Measurements from ENCODE around the gene GOLGA3. TPM values are rescaled to one million over a fixed set of nuclear protein-coding genes. Genes with fewer than 3 reads are reported as not detected.

Gene GOLGA3
- total and polyA plus RNA-seq, 3 donors from 2014 or later = 30.4 to 95.2 (median 72.3) TPM

- no peak for DNase-seq
- no peaks in the 10 kb centered on the region for H3K4me1 ChIP-seq
- TF ChIP-seq POLR2A (IDR thresholded peaks at IDR 0.05) = no peak
- TF ChIP-seq, protein P1, sequence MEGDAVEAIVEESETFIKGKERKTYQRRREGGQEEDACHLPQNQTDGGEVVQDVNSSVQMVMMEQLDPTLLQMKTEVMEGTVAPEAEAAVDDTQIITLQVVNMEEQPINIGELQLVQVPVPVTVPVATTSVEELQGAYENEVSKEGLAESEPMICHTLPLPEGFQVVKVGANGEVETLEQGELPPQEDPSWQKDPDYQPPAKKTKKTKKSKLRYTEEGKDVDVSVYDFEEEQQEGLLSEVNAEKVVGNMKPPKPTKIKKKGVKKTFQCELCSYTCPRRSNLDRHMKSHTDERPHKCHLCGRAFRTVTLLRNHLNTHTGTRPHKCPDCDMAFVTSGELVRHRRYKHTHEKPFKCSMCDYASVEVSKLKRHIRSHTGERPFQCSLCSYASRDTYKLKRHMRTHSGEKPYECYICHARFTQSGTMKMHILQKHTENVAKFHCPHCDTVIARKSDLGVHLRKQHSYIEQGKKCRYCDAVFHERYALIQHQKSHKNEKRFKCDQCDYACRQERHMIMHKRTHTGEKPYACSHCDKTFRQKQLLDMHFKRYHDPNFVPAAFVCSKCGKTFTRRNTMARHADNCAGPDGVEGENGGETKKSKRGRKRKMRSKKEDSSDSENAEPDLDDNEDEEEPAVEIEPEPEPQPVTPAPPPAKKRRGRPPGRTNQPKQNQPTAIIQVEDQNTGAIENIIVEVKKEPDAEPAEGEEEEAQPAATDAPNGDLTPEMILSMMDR (IDR thresholded peaks at IDR 0.05) = no peak
- no peaks in the 10 kb centered on the region for H3K36me3 ChIP-seq (ENCODE audit: low read depth, missing control alignments)
- intact Hi-C loops (cut with DNase I; ENCODE audit: low total_unique reads) = no loop called here
- 92% methylated on average over 12 of the region's 12 CpGs for WGBS, 2 donors
- no peaks in the 10 kb centered on the region for H3K9me3 ChIP-seq
- no peaks in the 10 kb centered on the region for H3K27me3 ChIP-seq
- no peak overlapping the region for H3K27ac ChIP-seq
- no peak overlapping the region for H3K4me3 ChIP-seq
These were observed 92.3 kb downstream of the GOLGA3 start for GRCh38 chr12:132736378-132736777.

- TF ChIP-seq, protein P1 (IDR thresholded peaks at IDR 0.05) = no peak
- no peak for TF ChIP-seq POLR2A (IDR thresholded peaks at IDR 0.05)
- Histone ChIP-seq H3K4me1 (no peaks in the 10 kb centered on the region), H3K4me3 (no peak overlapping the region), H3K27me3 (no peaks in the 10 kb centered on the region), H3K27ac (no peak overlapping the region), H3K9me3 (no peaks in the 10 kb centered on the region), H3K36me3 (ENCODE audit: low read depth, missing control alignments) (no peaks in the 10 kb centered on the region)
- WGBS, 2 donors = 88 to 89% methylated on average over 19 to 20 of the region's 20 CpGs
- intact Hi-C loops (cut with DNase I; ENCODE audit: low total_unique reads) = no loop called here
- no peak for DNase-seq
These were observed 93.2 kb downstream of the GOLGA3 start for GRCh38 chr12:132735496-132735895.

GRCh38 chr12:132734206-132734605 lies 94.5 kb downstream of the GOLGA3 start:
- DNase-seq = no peak
- Histone ChIP-seq H3K36me3 (ENCODE audit: low read depth, missing control alignments) (no peaks in the 10 kb centered on the region), H3K4me3 (no peak overlapping the region), H3K4me1 (no peaks in the 10 kb centered on the region), H3K9me3 (no peaks in the 10 kb centered on the region), H3K27me3 (no peaks in the 10 kb centered on the region), H3K27ac (no peak overlapping the region)
- TF ChIP-seq, protein P1 (IDR thresholded peaks at IDR 0.05) = no peak
- intact Hi-C loops (cut with DNase I; ENCODE audit: low total_unique reads) = no loop called here
- 83 to 86% methylated on average over 10 of the region's 10 CpGs for WGBS, 2 donors

DNA sequence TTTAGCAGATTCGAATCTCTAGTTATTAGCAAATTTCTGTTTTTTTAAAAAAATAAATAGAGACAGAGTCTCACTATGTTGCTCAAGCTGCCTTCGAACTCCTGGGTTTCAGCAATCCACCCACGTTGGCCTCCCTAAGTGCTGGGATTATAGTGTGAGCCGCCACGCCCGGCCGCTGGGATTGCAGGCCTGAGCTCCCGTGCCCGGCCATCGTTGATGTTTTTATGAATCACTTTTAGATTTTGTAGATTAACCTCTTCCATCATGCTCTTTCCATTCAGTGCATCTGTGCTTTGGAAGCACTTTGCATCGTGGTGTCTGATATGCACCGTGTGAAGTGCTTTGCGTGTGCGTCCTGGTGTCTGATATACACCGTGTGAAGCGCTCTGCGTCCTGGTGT lies 97.1 kb downstream of the GOLGA3 start:
- H3K27ac ChIP-seq = no peak overlapping the region
- H3K36me3 ChIP-seq (ENCODE audit: low read depth, missing control alignments) = no peaks in the 10 kb centered on the region
- H3K27me3 ChIP-seq = no peaks in the 10 kb centered on the region
- TF ChIP-seq POLR2A (IDR thresholded peaks at IDR 0.05) = no peak
- TF ChIP-seq, protein P1 (IDR thresholded peaks at IDR 0.05) = no peak
- intact Hi-C loops (cut with DNase I; ENCODE audit: low total_unique reads) = no loop called here
- DNase-seq = no peak
- H3K4me1 ChIP-seq = no peaks in the 10 kb centered on the region
- WGBS, 2 donors = 91 to 92% methylated on average over 17 of the region's 17 CpGs
- no peaks in the 10 kb centered on the region for H3K9me3 ChIP-seq
- no peak overlapping the region for H3K4me3 ChIP-seq

GRCh38 chr12:132730353-132730752 lies 98.3 kb downstream of the GOLGA3 start:
- TF ChIP-seq POLR2A (IDR thresholded peaks at IDR 0.05) = no peak
- TF ChIP-seq, protein P1 (IDR thresholded peaks at IDR 0.05) = no peak
- no peaks in the 10 kb centered on the region for H3K36me3 ChIP-seq (ENCODE audit: low read depth, missing control alignments)
- no peaks in the 10 kb centered on the region for H3K4me1 ChIP-seq
- H3K4me3 ChIP-seq = no peak overlapping the region
- intact Hi-C loops (cut with DNase I; ENCODE audit: low total_unique reads) = no loop called here
- H3K27me3 ChIP-seq = no peaks in the 10 kb centered on the region
- H3K27ac ChIP-seq = no peak overlapping the region
- no peak for DNase-seq
- H3K9me3 ChIP-seq = no peaks in the 10 kb centered on the region
- WGBS, 2 donors = 86 to 94% methylated on average over 6 to 11 of the region's 11 CpGs
